Fibroblast of lung (primary cell): ENCODE data around the gene SLC9A8. TPM values are rescaled to one million over a fixed set of nuclear protein-coding genes. Genes with fewer than 3 reads are reported as not detected.

Experiments
- DNase-seq, 2 donors: peaks; one replicate each; pipeline versions ENCODE4 v3.0.0 to v3.0.0-alpha.2; 2010; ENCODE audit warnings: low read depth in 2 of 2
- H2AFZ ChIP-seq: 2 replicates; pipeline ENCODE4 v1.5.1; 2012; ENCODE audit warnings: low read length, control low read depth, inconsistent platforms
- H3K27ac ChIP-seq: 2 replicates; pipeline ENCODE4 v1.5.1; 2011; ENCODE audit warnings: low read length, control low read depth; ENCODE audit not compliant: insufficient read depth
- H3K27me3 ChIP-seq: 2 replicates; pipeline ENCODE4 v1.5.1; 2011; ENCODE audit warnings: mild to moderate bottlenecking, low read length; ENCODE audit not compliant: control insufficient read depth, insufficient read depth
- H3K36me3 ChIP-seq: 2 replicates; pipeline ENCODE4 v1.5.1; 2011; ENCODE audit warnings: low read length; ENCODE audit not compliant: control insufficient read depth, insufficient read depth
- H3K4me1 ChIP-seq: 2 replicates; pipeline ENCODE4 v1.5.1; 2011; ENCODE audit warnings: low read length; ENCODE audit not compliant: control insufficient read depth, insufficient read depth; ENCODE audit errors: extremely low read depth
- H3K4me2 ChIP-seq: 2 replicates; pipeline ENCODE4 v1.5.1; 2011; ENCODE audit warnings: low read length, control low read depth; ENCODE audit not compliant: insufficient read depth; ENCODE audit errors: extremely low read depth
- H3K4me3 ChIP-seq, 4 experiments: fragments of 200-600 bp in 1 of 4; sonication (generic) in 1 of 4; replicated peaks in 1 of 4; 2 replicates each; pipeline ENCODE4 v1.5.1; 2011 to 2016; ENCODE audit warnings: low read length in 4 of 4, low read depth in 3 of 4, mild to moderate bottlenecking in 3 of 4, control low read depth in 2 of 4, inconsistent platforms in 1 of 4, mixed read lengths in 1 of 4; ENCODE audit not compliant: insufficient read depth in 1 of 4; ENCODE audit errors: control extremely low read depth in 1 of 4
- H3K79me2 ChIP-seq: 2 replicates; pipeline ENCODE4 v1.5.1; 2012; ENCODE audit warnings: mild to moderate bottlenecking, low read length, inconsistent platforms; ENCODE audit not compliant: control insufficient read depth, insufficient read depth
- H3K9ac ChIP-seq: 2 replicates; pipeline ENCODE4 v1.5.1; 2011; ENCODE audit warnings: mild to moderate bottlenecking, low read length, control low read depth; ENCODE audit not compliant: insufficient read depth
- H3K9me3 ChIP-seq: 2 replicates; pipeline ENCODE4 v1.5.1; 2012; ENCODE audit warnings: low read depth, low read length; ENCODE audit not compliant: control insufficient read depth, insufficient read depth
- H4K20me1 ChIP-seq: 2 replicates; pipeline ENCODE4 v1.5.1; 2011; ENCODE audit warnings: low read length; ENCODE audit not compliant: control insufficient read depth, insufficient read depth; ENCODE audit errors: extremely low read depth
- EZH2 ChIP-seq: IDR thresholded peaks from 2 replicates; pipeline ENCODE4 v1.5.1; 2012; ENCODE audit warnings: low read length, control low read depth, mild to moderate bottlenecking; ENCODE audit errors: missing control alignments
- polyA plus RNA-seq, 2 donors: library from polyadenylated mRNA; depleted of rRNA in 1 of 2; stranded (reverse) in 1 of 2; unstranded in 1 of 2; fragments of >200 nt; gene quantifications; 2 replicates each; pipeline ENCODE4 v1.2.1, GENCODE V29; 2011 to 2012; ENCODE audit warnings: missing spikeins in 1 of 2
- total RNA-seq: library from RNA; depleted of rRNA; stranded (reverse); fragments of >200 nt; gene quantifications from 2 replicates; pipeline ENCODE4 v1.2.1, GENCODE V29; 2014
- TF ChIP-seq, protein P1 (sequence below), 2 donors: IDR thresholded peaks in 1 of 2; conservative IDR thresholded peaks in 1 of 2; 1 replicate in 1 of 2; 2 replicates in 1 of 2; pipeline ENCODE4 v1.5.1; 2011 to 2012; ENCODE audit warnings: low read length in 2 of 2, control low read depth in 1 of 2, inconsistent platforms in 1 of 2, low read depth in 1 of 2, mild to moderate bottlenecking in 1 of 2

The SLC9A8 gene
- total and polyA plus RNA-seq, 2 donors (not counting 1 experiment from before 2014, with no cell fraction given) = 2.4 to 15.5 TPM

DNA sequence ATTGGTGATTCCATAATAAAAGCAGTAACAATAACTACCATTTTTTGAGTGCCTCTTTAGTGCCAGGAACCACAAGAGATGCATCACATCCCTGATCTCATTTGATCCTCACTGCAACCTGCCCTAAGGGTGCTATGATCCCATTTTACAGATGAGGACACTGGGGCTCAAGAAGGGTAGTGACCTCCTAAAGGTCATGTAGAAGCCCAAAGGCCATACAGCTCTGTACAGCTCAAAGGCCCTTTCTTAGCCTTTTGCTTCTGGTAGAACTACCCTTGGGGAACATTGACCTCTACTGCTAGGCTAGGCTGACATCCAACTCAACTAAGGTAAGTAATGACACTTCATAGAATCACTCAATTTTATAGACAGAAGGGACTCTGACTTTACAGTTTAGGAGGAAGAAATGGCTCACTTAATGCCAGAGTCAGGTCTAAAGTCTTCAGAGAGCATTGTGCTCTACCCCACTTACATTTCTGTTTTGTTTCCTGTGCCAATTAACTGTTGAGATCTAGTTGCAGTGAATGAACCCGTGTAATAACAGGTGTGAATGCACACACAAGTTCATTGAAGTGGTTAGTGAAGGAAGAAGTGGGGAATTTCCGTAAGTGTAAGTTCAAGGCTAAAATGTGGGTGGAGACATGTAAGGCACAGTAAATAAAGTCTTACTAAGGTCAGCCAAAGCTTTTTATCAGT lies 10.7 kb downstream of the SLC9A8 start:
- peaks cover 10% of the 10 kb centered on the region for H3K36me3 ChIP-seq
- H4K20me1 ChIP-seq = no peaks in the 10 kb centered on the region
- H3K9me3 ChIP-seq = no peaks in the 10 kb centered on the region
- TF ChIP-seq, protein P1, sequence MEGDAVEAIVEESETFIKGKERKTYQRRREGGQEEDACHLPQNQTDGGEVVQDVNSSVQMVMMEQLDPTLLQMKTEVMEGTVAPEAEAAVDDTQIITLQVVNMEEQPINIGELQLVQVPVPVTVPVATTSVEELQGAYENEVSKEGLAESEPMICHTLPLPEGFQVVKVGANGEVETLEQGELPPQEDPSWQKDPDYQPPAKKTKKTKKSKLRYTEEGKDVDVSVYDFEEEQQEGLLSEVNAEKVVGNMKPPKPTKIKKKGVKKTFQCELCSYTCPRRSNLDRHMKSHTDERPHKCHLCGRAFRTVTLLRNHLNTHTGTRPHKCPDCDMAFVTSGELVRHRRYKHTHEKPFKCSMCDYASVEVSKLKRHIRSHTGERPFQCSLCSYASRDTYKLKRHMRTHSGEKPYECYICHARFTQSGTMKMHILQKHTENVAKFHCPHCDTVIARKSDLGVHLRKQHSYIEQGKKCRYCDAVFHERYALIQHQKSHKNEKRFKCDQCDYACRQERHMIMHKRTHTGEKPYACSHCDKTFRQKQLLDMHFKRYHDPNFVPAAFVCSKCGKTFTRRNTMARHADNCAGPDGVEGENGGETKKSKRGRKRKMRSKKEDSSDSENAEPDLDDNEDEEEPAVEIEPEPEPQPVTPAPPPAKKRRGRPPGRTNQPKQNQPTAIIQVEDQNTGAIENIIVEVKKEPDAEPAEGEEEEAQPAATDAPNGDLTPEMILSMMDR (conservative IDR thresholded peaks at IDR 0.05 in 1 of 2, IDR thresholded peaks at IDR 0.05 in 1 of 2; ENCODE audit: low read depth in 1 of 2, low read length in 2 of 2) = no peak
- TF ChIP-seq EZH2 = no peak
- DNase-seq = no peak
- no peaks in the 10 kb centered on the region for H3K79me2 ChIP-seq
- H2AFZ ChIP-seq = no peak overlapping the region
- H3K27me3 ChIP-seq = no peaks in the 10 kb centered on the region
- no peak overlapping the region for H3K27ac ChIP-seq
- H3K9ac ChIP-seq = no peak overlapping the region
- no peak overlapping the region for H3K4me3 ChIP-seq
- no peak overlapping the region for H3K4me2 ChIP-seq
- peaks cover 5% of the 10 kb centered on the region for H3K4me1 ChIP-seq

DNA sequence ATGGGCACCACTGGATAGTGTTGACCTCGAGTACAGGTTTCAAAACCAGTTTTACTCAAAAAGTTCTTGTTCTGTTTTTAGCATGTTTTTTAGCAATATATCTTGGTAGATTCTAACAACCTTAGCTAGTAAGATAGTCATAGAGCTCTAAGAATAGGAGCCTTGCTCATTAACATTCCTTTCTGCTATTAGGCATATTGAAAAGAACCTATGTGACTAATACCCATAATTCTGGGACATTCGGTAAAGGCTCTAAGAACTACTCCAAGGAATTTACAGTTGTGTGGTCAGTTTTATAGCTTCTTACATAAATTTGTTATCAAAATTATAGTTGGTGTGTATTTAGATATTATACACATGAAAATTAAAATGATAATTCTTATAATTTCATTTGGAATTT lies 11.6 kb downstream of the SLC9A8 start:
- H3K36me3 ChIP-seq = peaks cover 10% of the 10 kb centered on the region
- no peak overlapping the region for H3K9ac ChIP-seq
- DNase-seq = peak in 1 of 2 donors; percentile 36
- no peaks in the 10 kb centered on the region for H3K79me2 ChIP-seq
- H3K9me3 ChIP-seq = no peaks in the 10 kb centered on the region
- no peak overlapping the region for H3K4me2 ChIP-seq
- H3K4me1 ChIP-seq = peaks cover 5% of the 10 kb centered on the region
- H2AFZ ChIP-seq = no peak overlapping the region
- no peaks in the 10 kb centered on the region for H4K20me1 ChIP-seq
- H3K27ac ChIP-seq = no peak overlapping the region
- H3K4me3 ChIP-seq = no peak overlapping the region
- no peak for TF ChIP-seq EZH2
- TF ChIP-seq, protein P1 (conservative IDR thresholded peaks at IDR 0.05 in 1 of 2, IDR thresholded peaks at IDR 0.05 in 1 of 2; ENCODE audit: low read depth in 1 of 2, low read length in 2 of 2) = no peak
- H3K27me3 ChIP-seq = no peaks in the 10 kb centered on the region

DNA sequence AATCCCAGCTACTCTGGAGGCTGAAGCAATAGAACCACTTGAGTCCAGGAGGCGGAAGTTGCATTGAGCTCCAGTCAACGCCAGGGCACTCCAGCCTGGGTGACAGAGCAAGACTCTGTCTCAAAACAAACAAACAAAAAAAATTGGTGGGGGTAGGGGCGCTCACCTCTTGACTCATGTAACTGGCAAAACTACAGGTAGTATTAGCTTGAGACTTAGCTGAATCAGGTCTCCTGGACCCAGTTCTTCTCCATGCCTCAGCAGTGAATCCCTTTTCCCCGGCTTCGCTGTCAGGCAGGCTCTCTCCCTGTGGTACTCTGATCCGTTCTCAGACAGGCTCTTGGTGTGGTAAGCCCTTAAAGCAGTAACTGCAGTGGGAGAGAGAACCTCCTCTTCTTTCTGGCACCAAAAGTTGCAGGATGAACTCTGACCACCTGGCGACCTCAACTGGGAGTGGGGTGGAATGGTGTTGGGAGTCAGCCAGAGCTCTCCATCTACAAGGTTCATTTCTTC lies 12.9 kb downstream of the SLC9A8 start:
- no peak for TF ChIP-seq EZH2
- TF ChIP-seq, protein P1 (conservative IDR thresholded peaks at IDR 0.05 in 1 of 2, IDR thresholded peaks at IDR 0.05 in 1 of 2; ENCODE audit: low read depth in 1 of 2, low read length in 2 of 2) = no peak
- Histone ChIP-seq H3K4me3 (no peak overlapping the region), H3K36me3 (peaks cover 10% of the 10 kb centered on the region)

More for the DNA sequence above, 12.9 kb downstream of the SLC9A8 start:
- DNase-seq = no peak
- Histone ChIP-seq H3K4me1 (peaks cover 5% of the 10 kb centered on the region), H3K4me2 (no peak overlapping the region), H3K79me2 (no peaks in the 10 kb centered on the region), H3K27me3 (no peaks in the 10 kb centered on the region), H2AFZ (no peak overlapping the region), H3K9ac (no peak overlapping the region), H3K9me3 (no peaks in the 10 kb centered on the region), H3K27ac (no peak overlapping the region), H4K20me1 (no peaks in the 10 kb centered on the region)
